Pancreas (tissue), 10 donors: ENCODE data around the gene LITAF. TPM values are rescaled to one million over a fixed set of nuclear protein-coding genes. Genes with fewer than 3 reads are reported as not detected.

Experiments
- ATAC-seq, 4 donors: fragments of 200-7000 bp; cut with Tn5 transposase; one replicate each; pipeline versions ENCODE4 v1.8.0 to v1.9.1; 2020; ENCODE audit warnings: mild to moderate bottlenecking in 4 of 4, moderate library complexity in 4 of 4
- DNase-seq, 6 donors: peaks; one replicate each; pipeline ENCODE4 v3.0.0-alpha.2; 2020
- FAIRE-seq: peaks from 2 replicates; lab custom pipeline; 2012; peaks lifted over from hg19 to GRCh38; lab: Jason Lieb, UNC
- H3K27ac ChIP-seq, 4 donors: fragments of 200-600 bp; sonication (generic); 1 replicate in 3 of 4; 2 replicates in 1 of 4; pipeline versions ENCODE4 v1.5.0 to v1.8.0; 2020
- H3K27me3 ChIP-seq, 4 donors: fragments of 200-600 bp; one replicate each; pipeline ENCODE4 v1.8.0; 2021
- H3K36me3 ChIP-seq, 3 donors: fragments of 200-600 bp; sonication (generic) in 1 of 3; one replicate each; pipeline versions ENCODE4 v1.5.0 to v1.8.0; 2020 to 2021
- H3K4me1 ChIP-seq, 3 donors: fragments of 200-600 bp; one replicate each; pipeline ENCODE4 v1.8.0; 2021
- H3K4me3 ChIP-seq, 4 donors: fragments of 200-600 bp; sonication (generic) in 2 of 4; one replicate each; pipeline versions ENCODE4 v1.5.0 to v1.8.0; 2020 to 2021
- H3K9me3 ChIP-seq, 4 donors: fragments of 200-600 bp; one replicate each; pipeline ENCODE4 v1.8.0; 2021
- CTCF ChIP-seq, 4 donors: fragments of 200-600 bp; sonication (generic) in 3 of 4; IDR thresholded peaks; one replicate each; pipeline versions ENCODE4 v1.5.0 to v1.8.0; 2021; ENCODE audit warnings: antibody characterized with exemption in 4 of 4
- WGBS, 2 donors: extraction: QIAGEN DNeasy Blood & Tissue Kit; methylation state at CpG; one replicate each; pipeline ENCODE4 v1.1.7; 2013; 5-methylcytosine and 5-hydroxymethylcytosine counted together
- intact Hi-C, 3 donors: fragments of 100-400 bp; cut with DNase I; formaldehyde crosslinking; loops; one replicate each; pipeline versions ENCODE4 v1.11.1 to v1.14.2; 2022
- polyA plus RNA-seq, 2 donors: library from polyadenylated mRNA; stranded (reverse); fragments of 200-250 nt; gene quantifications; one replicate each; pipeline ENCODE4 v1.2.3, GENCODE V29; 2013
- total RNA-seq, 6 donors: library from RNA; stranded (reverse); fragmentation: NEBNext Ultra II Directional in 4 of 6; extraction: Animal tissue kit (Norgen Biotek cat#: 25700) in 4 of 6; gene quantifications; one replicate each; pipeline versions ENCODE4 v1.2.1 to v1.2.4, GENCODE V29; 2021 to 2023
- donor health status: healthy with polysubstance abuse.
- donor health status: DM: no; HTN: no; CAD: no; lungs with moderate emphysema.
- donor health status: DM: no; HTN: no; CAD: no.
- donor health status: control.
- donor health status: control.
- donor health status: Bipolar disorder and iron deficiency.
- donor health status: DM: yes; HTN: yes; CAD: no.
- donor health status: DM: no; HTN: no; CAD: no.
- donor health status: DM: no; HTN: no; CAD: no.
- donor health status: DM: yes; HTN: yes; CAD: no.

LITAF gene
- total RNA-seq = 10 to 100 TPM; 26.9 to 85.3 (median 32.3) TPM
- polyA plus RNA-seq = 10 to 100 TPM; 17.6 to 37.3 TPM

GRCh38 chr16:11586856-11587642 lies at the start of gene LITAF:
LITAF (minus strand) TSS chr16:11586919; CDS start chr16:11556730, 30,189 bp downstream.
- Histone ChIP-seq H3K4me3 (peak within 1 kb of the TSS; percentile 55 to 79 (median 73)), H3K9me3 (no peaks in the 10 kb centered on the region), H3K27ac (peak within 1 kb of the TSS; percentile 76 to 94 (median 91)), H3K4me1 (peaks cover 0 to 7% (median 2%) of the 10 kb centered on the region in 3 donors), H3K27me3 (no peaks in the 10 kb centered on the region), H3K36me3 (no peaks in the 10 kb centered on the region)
- intact Hi-C loops = no loop called here
- no peak for TF ChIP-seq CTCF (IDR thresholded peaks at IDR 0.05)
- ATAC-seq (peak; percentile 81 to 89 (median 88)), DNase-seq (peak; percentile 60 to 89 (median 70)), FAIRE-seq (no peak)
- WGBS, 2 donors = 4 to 8% methylated on average over 30 to 74 of the region's 74 CpGs

GRCh38 chr16:11636172-11636721 lies 49.5 kb upstream of the LITAF start:
- no peak for TF ChIP-seq CTCF (IDR thresholded peaks at IDR 0.05)
- Histone ChIP-seq H3K9me3 (no peaks in the 10 kb centered on the region), H3K4me1 (peaks cover 5 to 21% (median 16%) of the 10 kb centered on the region in 3 donors), H3K27me3 (no peaks in the 10 kb centered on the region), H3K27ac (peak overlapping the region in 2 of 4 donors; percentile 21 to 57), H3K4me3 (no peak overlapping the region), H3K36me3 (no peaks in the 10 kb centered on the region)
- FAIRE-seq = no peak
- peak in 4 of 6 donors; percentile 34 to 70 (median 62) for DNase-seq
- intact Hi-C loops = no loop called here
- WGBS, 2 donors = 18 to 20% methylated on average over 14 of the region's 14 CpGs
- peak; percentile 48 to 73 (median 66) for ATAC-seq

GRCh38 chr16:11635679-11636171 lies 49.0 kb upstream of the LITAF start:
- ATAC-seq = no peak
- intact Hi-C loops = no loop called here
- no peak for DNase-seq
- no peak for FAIRE-seq
- H3K27ac ChIP-seq = peak overlapping the region in 2 of 4 donors; percentile 21 to 57
- TF ChIP-seq CTCF (IDR thresholded peaks at IDR 0.05) = no peak
- H3K4me1 ChIP-seq = peaks cover 0 to 16% (median 10%) of the 10 kb centered on the region in 3 donors
- 75% methylated on average over 12 of the region's 12 CpGs for WGBS, 2 donors
- H3K36me3 ChIP-seq = no peaks in the 10 kb centered on the region
- H3K4me3 ChIP-seq = no peak overlapping the region
- H3K27me3 ChIP-seq = no peaks in the 10 kb centered on the region
- H3K9me3 ChIP-seq = no peaks in the 10 kb centered on the region

- Histone ChIP-seq H3K4me3 (no peak overlapping the region), H3K27ac (no peak overlapping the region), H3K36me3 (no peaks in the 10 kb centered on the region), H3K27me3 (no peaks in the 10 kb centered on the region), H3K4me1 (peaks cover 0 to 14% (median 8%) of the 10 kb centered on the region in 3 donors), H3K9me3 (no peaks in the 10 kb centered on the region)
- WGBS, 2 donors = 90 to 92% methylated on average over 10 of the region's 10 CpGs
- ATAC-seq (no peak), DNase-seq (no peak), FAIRE-seq (no peak)
- intact Hi-C loops = no loop called here
- no peak for TF ChIP-seq CTCF (IDR thresholded peaks at IDR 0.05)
Measured at GRCh38 chr16:11635113-11635652, 48.5 kb upstream of the LITAF start.
